G401.6 (cell line): ENCODE data around the gene STX4.
A peak's percentile ranks its signal among the peaks of the same experiment; 100 is the strongest.

Source experiments
- FAIRE-seq: peaks from 2 replicates; lab custom pipeline; 2012; peaks lifted over from hg19 to GRCh38; lab: Jason Lieb, UNC

STX4 gene

DNA sequence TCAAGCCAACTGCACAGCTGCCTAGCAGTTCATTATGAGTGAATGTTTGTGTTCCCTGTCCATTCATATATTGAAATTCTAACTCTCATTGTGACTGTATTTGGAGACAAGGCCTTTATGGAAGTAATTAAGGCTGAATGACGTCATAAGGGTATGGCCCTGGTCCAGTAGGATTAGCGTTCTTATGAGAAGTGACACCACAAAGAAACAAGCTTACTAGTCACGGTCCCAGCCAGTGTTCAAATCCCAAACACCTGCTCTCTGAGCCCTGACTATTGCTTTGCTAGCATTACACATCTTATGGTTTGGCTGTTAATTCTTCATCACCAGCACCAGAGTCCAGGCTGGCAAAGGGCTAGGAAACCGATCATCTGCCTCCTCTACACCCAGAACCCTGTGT lies 38.5 kb downstream of the STX4 start:
- no peak for FAIRE-seq

DNA sequence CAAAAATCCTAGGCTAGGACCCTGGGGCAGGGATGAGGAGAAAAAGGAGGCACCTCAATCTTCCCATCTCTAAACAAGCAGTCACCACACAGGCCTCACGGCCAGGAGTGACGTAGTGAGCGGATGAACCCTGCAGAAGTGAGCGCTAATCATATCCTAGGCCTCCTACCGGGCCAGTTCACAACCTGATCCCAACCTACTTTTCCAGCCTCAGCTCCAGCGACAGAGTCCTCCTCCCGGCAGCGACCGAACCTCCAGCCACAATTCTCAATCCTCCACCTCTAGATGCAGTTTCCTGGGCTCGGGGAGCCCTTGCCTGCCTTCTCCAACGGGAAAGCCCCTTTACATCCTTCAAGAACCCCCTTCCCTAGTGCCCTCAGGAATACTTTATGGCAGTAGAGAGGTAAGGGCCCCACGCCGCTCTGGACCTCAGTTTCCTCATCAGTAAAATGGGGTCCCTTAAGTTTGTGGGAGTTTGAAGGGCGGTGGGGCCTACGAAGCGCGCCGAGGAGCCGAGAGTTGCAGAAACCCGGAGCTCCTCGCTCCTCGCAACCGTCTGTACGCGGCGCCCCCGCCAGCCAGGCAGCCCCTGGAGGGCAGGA lies 39.3 kb downstream of the STX4 start:
- FAIRE-seq = no peak

GRCh38 chr16:31073142-31073969 lies 40.0 kb downstream of the STX4 start:
- no peak for FAIRE-seq

DNA sequence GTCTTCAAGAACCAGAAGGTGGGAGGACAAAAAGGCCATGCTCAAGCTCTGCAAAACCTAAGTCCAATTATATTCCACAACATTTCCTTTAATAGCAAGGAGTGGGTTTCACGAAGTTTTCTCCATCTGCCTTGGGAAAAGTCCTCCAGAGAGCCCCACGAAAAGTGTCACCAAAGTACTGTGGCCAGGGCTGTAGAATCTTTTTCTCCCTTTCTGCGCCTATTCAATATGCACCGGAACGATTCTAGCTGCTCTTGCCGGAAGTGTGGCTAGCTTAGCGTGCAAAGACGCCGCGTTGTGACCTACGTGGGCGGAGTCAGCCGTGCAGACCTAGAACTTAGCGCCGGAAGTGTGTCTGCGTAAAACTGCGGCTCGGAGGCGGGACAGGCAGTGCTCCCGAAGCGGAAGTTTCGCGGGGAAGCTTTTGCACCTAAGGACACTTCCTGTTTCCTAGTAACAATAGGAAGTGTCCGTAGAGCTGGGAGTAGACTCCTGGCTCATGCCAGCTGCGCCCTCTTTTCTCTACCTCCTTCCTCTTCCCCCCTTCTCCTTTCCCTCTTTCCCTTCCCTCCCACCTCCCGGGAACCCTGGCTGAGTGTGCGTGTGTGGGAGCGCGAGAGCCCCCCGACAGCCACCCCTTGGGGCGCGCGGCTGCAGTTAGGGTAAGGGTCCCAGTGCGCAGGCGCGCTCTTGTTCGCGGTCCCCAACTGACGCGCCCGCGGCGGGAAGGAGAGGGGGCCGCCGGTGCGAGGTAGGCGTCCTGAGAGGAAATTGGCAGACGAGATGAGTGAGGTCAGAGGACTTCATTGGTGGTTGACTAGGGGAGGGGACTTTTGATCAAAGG lies 40.8 kb downstream of the STX4 start, which contains the start of the genes ZNF646 and ZNF668:
ZNF646 (plus strand) TSS at position 453 of the 844 bp plus-strand sequence. CDS start 1,903 bp downstream, outside the sequence.
ZNF668 (minus strand) TSS at position 271 of the 844 bp plus-strand sequence. CDS start 9,781 bp downstream, outside the sequence.
- peak; percentile 97 for FAIRE-seq

DNA sequence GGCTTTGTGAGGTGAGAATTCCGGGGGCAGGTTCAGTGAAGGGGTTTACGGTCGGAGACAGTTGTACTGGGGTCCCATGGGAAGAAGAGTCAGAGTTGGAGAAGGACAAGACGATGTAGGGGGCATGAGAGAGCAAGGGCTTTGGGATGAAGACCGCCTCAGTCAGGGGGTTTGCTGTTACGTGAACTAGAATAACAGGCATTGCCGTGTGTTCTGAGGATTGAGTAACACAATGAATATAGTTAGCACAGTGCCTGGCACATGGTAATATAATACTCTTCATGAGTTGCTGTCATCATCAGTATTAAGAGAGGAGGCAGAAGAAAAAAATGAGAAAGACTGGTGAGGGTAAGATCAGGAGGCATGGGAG lies 41.4 kb downstream of the STX4 start:
- FAIRE-seq = no peak

DNA sequence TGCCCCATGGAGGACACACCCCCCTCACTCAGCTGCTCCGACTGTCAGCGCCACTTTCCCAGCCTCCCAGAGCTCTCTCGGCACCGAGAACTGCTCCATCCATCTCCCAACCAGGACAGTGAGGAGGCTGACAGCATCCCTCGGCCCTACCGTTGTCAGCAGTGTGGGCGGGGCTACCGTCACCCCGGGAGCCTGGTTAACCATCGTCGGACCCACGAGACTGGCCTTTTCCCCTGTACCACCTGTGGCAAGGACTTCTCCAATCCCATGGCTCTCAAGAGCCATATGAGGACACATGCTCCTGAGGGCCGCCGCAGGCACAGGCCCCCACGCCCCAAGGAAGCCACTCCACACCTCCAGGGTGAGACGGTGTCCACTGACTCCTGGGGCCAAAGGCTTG lies 43.0 kb downstream of the STX4 start:
- no peak for FAIRE-seq

GRCh38 chr16:31077024-31077423 lies 43.7 kb downstream of the STX4 start:
- no peak for FAIRE-seq

GRCh38 chr16:31077592-31078396 lies 44.4 kb downstream of the STX4 start:
- no peak for FAIRE-seq

DNA sequence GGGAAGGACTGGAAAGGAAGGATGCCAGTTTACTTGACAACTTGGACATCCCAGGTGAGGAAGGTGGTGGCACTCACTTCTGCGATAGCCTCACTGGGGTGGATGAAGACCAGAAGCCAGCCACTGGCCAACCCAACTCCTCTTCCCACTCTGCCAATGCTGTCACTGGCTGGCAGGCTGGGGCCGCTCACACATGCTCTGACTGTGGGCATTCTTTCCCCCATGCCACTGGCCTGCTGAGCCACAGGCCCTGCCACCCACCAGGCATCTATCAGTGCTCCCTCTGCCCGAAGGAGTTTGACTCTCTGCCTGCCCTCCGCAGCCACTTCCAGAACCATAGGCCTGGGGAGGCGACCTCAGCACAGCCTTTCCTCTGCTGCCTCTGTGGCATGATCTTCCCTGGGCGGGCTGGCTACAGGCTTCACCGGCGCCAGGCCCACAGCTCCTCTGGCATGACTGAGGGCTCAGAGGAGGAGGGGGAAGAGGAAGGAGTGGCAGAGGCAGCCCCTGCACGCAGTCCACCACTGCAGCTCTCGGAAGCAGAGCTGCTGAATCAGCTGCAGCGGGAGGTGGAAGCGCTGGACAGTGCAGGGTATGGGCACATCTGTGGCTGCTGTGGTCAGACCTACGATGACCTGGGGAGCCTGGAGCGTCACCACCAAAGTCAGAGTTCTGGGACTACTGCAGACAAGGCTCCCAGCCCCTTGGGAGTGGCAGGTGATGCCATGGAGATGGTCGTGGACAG lies 45.4 kb downstream of the STX4 start:
- FAIRE-seq = no peak

- FAIRE-seq = no peak
Measured at GRCh38 chr16:31079342-31079944, 46.1 kb downstream of the STX4 start.

- no peak for FAIRE-seq
Measured at GRCh38 chr16:31080035-31080629, 46.8 kb downstream of the STX4 start.

DNA sequence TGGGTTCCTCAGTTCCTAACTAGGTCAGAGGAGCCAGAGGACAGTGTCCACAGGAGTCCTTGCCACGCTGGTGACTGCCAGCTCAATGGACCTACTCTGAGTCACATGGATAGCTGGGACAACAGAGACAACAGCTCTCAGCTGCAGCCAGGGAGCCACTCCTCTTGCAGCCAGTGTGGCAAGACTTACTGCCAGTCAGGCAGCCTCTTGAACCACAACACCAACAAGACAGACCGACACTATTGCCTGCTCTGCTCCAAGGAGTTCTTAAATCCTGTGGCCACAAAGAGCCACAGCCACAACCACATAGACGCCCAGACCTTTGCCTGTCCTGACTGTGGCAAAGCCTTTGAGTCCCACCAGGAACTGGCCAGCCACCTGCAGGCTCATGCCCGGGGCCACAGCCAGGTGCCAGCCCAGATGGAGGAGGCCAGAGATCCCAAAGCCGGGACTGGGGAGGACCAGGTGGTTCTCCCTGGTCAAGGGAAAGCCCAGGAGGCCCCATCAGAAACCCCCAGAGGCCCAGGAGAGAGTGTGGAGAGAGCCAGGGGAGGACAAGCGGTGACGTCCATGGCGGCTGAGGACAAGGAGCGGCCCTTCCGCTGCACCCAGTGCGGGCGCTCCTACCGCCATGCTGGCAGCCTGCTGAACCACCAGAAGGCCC lies 47.5 kb downstream of the STX4 start:
- FAIRE-seq = no peak

GRCh38 chr16:31081428-31082351 lies 48.3 kb downstream of the STX4 start:
- no peak for FAIRE-seq

- FAIRE-seq = no peak
Measured at GRCh38 chr16:31082368-31083045, 49.1 kb downstream of the STX4 start.

GRCh38 chr16:31083081-31083480 lies 49.7 kb downstream of the STX4 start:
- no peak for FAIRE-seq

DNA sequence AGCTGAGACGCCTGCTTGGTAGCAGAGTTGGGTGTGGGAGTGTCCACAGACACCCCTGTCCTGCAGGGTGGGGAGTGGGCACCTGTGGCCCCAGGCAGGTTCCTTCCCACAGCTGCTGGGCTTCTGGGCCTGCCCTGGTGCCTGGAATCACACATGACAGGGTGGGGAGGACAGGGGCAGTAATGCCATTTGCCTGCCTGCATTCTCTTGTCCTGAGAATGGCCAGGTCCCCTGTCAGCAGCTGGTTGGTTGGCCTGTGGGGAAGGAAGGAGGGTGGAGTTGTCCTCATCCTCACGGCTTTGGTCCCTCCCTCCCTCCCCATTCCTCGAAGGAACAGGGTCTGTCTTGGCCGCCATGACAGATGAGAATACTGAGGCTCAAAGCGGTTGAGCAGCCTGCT lies 50.2 kb downstream of the STX4 start:
- FAIRE-seq = no peak

DNA sequence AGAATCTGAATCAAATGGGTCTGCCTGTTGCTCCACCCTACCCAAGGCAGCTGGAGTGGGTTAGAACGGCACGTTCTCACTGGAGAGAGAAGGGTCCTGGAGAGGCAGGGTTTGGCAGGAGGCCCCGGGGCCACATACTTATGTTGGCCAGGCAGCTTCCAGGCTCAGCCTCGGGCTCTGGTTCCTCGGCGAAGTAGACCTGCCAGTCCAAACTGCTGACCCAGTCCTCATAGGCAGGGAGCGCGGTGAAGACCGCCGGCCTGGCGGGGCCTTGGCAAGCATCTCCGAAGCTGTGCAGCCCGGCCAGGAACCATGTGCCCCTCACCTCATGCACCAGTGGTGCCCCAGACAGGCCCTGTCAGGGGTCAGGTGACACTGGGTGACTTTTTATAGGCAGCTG lies 50.6 kb downstream of the STX4 start:
- no peak for FAIRE-seq
